OCI-LY7 (cell line): ENCODE measurements around the gene NDUFB2. TPM values are rescaled to one million over a fixed set of nuclear protein-coding genes. Genes with fewer than 3 reads are reported as not detected.

Experiments used
- BruUV-seq: library from RNA; stranded (reverse); fragments of 400-500 nt; replicated peaks from 2 replicates; lab custom pipeline; 2021; lab: Mats Ljungman, UMichigan
- CTCF ChIA-PET: fragments of 300-600 bp; sonication (Branson Sonifier 250); formaldehyde crosslinking; loops from one replicate; lab custom pipeline; 2022; ENCODE audit warnings: antibody characterized with exemption; ENCODE audit not compliant: unreplicated experiment; lab: Charles Lee
- POLR2A ChIA-PET: fragments of 300-600 bp; sonication (Branson Sonifier 250); formaldehyde crosslinking; loops from one replicate; lab custom pipeline; 2022; ENCODE audit warnings: antibody characterized with exemption; lab: Charles Lee
- DNase-seq: peaks from one replicate; pipeline ENCODE4 v3.0.0-alpha.2; 2015; ENCODE audit warnings: low spot score
- H2AFZ ChIP-seq: fragments of 200-600 bp; sonication (generic), shearing (Covaris generic); 2 replicates; pipeline ENCODE4 v1.6.1; 2014; ENCODE audit warnings: mild to moderate bottlenecking, antibody characterized with exemption, low read length, moderate library complexity
- H3K27ac ChIP-seq: fragments of 200-600 bp; sonication (generic); 2 replicates; pipeline ENCODE4 v1.5.1; 2014; ENCODE audit warnings: mixed run types, low read depth, mild to moderate bottlenecking, moderate library complexity, low read length, inconsistent platforms; ENCODE audit not compliant: poor library complexity, severe bottlenecking
- H3K36me3 ChIP-seq: fragments of 200-600 bp; sonication (generic); 2 replicates; pipeline ENCODE4 v1.6.1; 2014; ENCODE audit warnings: mild to moderate bottlenecking, antibody characterized with exemption, low read length, moderate library complexity, mixed read lengths; ENCODE audit not compliant: insufficient read depth
- H3K4me1 ChIP-seq: fragments of 200-600 bp; sonication (generic); 2 replicates; pipeline ENCODE4 v1.5.1; 2014; ENCODE audit warnings: mild to moderate bottlenecking, low read length; ENCODE audit not compliant: insufficient read depth, poor library complexity, severe bottlenecking
- H3K4me2 ChIP-seq: fragments of 200-600 bp; sonication (generic); 2 replicates; pipeline ENCODE4 v1.6.1; 2014; ENCODE audit warnings: mild to moderate bottlenecking, low read length
- H3K4me3 ChIP-seq: fragments of 200-600 bp; sonication (generic); 2 replicates; pipeline ENCODE4 v1.5.1; 2014; ENCODE audit warnings: mild to moderate bottlenecking, low read depth, low read length; ENCODE audit not compliant: poor library complexity, severe bottlenecking
- H3K79me2 ChIP-seq: fragments of 200-600 bp; sonication (generic); 2 replicates; pipeline ENCODE4 v1.6.1; 2016; ENCODE audit warnings: low read depth, mild to moderate bottlenecking, low read length, moderate library complexity, mixed read lengths; ENCODE audit not compliant: insufficient read depth
- H3K9me2 ChIP-seq: fragments of 200-600 bp; sonication (generic); 2 replicates; pipeline ENCODE4 v1.6.1; 2016; ENCODE audit warnings: mild to moderate bottlenecking, low read length, mixed read lengths; ENCODE audit not compliant: insufficient read depth
- H3K9me3 ChIP-seq: fragments of 200-600 bp; sonication (generic); 2 replicates; pipeline ENCODE4 v1.6.1; 2014; ENCODE audit warnings: mild to moderate bottlenecking, mixed run types, low read length, mixed read lengths
- H4K20me1 ChIP-seq: fragments of 200-600 bp; sonication (generic); 2 replicates; pipeline ENCODE4 v1.6.1; 2014; ENCODE audit warnings: mild to moderate bottlenecking, antibody characterized with exemption, low read length, moderate library complexity, mixed read lengths; ENCODE audit not compliant: insufficient read depth
- EZH2phosphoT487 ChIP-seq: fragments of 200-600 bp; sonication (generic); IDR thresholded peaks from 2 replicates; pipeline ENCODE4 v1.6.1; 2018; ENCODE audit warnings: low read depth, borderline replicate concordance, mild to moderate bottlenecking, mixed run types, antibody characterized with exemption, low read length, moderate library complexity, mixed read lengths
- intact Hi-C: fragments of 100-400 bp; cut with micrococcal nuclease; formaldehyde crosslinking; loops from one replicate; pipeline ENCODE4 v1.10.0; 2022; ENCODE audit not compliant: unreplicated experiment
- total RNA-seq, 2 experiments: library from RNA; depleted of rRNA in 1 of 2; stranded (reverse); fragments of >200 nt in 1 of 2; shearing (Covaris generic) in 1 of 2; gene quantifications; 2 replicates each; pipeline ENCODE4 v1.2.3, GENCODE V29; 2014 to 2022
- TF ChIP-seq, protein P1 (sequence below): fragments of 200-600 bp; sonication (generic); conservative IDR thresholded peaks from 2 replicates; pipeline ENCODE4 v1.5.1; 2014; ENCODE audit warnings: mild to moderate bottlenecking, antibody characterized with exemption, low read length, moderate library complexity, mixed read lengths

Gene NDUFB2
- total RNA-seq, 2 experiments from 2014 or later = 114 to 139 TPM

DNA sequence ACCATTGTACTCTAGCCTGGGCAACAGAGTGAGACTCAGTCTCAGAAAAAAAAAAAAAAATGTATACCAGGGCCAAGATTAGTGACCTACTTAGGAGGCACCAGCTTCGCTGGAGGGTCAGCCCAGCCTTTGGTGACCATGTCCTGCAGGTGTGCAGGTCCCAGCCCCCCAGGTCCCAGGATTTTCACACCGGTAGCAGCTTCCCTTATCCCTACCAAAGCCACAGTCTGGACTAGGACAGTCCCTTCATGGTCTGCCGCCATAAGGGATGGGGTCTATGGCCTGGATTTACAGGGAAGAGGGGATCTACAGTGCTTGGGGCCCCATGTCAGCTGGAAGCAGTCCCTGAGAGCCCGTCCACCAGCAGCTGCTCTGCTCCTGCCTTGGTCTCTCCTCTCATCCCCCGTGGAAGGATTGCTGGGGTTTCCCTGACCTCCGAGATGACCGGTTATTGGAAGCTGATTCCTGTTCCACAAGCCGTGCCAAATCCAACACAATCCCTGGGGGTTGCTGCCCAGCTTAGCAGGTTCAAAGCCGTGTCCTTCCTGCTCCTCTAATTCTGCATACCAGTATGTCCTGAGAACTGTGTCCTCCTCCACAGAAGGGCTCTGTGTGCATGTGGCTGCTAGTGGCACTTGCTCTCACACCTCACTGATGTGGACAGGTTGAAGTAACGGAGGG, 11.0 kb upstream of the NDUFB2 start:
- no peaks in the 10 kb centered on the region for H3K79me2 ChIP-seq
- no peaks in the 10 kb centered on the region for H4K20me1 ChIP-seq
- no TSS peak for BruUV-seq
- ChIA-PET CTCF (interaction anchor here (1.4 kb wide), 1 partner anchor 11 kb away, joined by 3 read pairs; the partner anchor contains the start of gene NDUFB2), POLR2A (interaction anchor here (0.7 to 4.1 kb wide), 4 partner anchors 10 to 35 kb away, joined by 3 to 26 read pairs (median 4); partner anchors contain the start of gene NDUFB2)
- intact Hi-C loops = no loop called here
- DNase-seq = no peak
- TF ChIP-seq, protein P1, sequence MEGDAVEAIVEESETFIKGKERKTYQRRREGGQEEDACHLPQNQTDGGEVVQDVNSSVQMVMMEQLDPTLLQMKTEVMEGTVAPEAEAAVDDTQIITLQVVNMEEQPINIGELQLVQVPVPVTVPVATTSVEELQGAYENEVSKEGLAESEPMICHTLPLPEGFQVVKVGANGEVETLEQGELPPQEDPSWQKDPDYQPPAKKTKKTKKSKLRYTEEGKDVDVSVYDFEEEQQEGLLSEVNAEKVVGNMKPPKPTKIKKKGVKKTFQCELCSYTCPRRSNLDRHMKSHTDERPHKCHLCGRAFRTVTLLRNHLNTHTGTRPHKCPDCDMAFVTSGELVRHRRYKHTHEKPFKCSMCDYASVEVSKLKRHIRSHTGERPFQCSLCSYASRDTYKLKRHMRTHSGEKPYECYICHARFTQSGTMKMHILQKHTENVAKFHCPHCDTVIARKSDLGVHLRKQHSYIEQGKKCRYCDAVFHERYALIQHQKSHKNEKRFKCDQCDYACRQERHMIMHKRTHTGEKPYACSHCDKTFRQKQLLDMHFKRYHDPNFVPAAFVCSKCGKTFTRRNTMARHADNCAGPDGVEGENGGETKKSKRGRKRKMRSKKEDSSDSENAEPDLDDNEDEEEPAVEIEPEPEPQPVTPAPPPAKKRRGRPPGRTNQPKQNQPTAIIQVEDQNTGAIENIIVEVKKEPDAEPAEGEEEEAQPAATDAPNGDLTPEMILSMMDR = no peak
- no peak for TF ChIP-seq EZH2phosphoT487
- peaks cover 88% of the 10 kb centered on the region for H3K36me3 ChIP-seq
- H3K27ac ChIP-seq = no peak overlapping the region
- H3K4me2 ChIP-seq = no peak overlapping the region
- no peaks in the 10 kb centered on the region for H3K4me1 ChIP-seq
- H2AFZ ChIP-seq = no peak overlapping the region
- H3K9me2 ChIP-seq = no peaks in the 10 kb centered on the region
- H3K9me3 ChIP-seq = no peaks in the 10 kb centered on the region
- H3K4me3 ChIP-seq = no peak overlapping the region

DNA sequence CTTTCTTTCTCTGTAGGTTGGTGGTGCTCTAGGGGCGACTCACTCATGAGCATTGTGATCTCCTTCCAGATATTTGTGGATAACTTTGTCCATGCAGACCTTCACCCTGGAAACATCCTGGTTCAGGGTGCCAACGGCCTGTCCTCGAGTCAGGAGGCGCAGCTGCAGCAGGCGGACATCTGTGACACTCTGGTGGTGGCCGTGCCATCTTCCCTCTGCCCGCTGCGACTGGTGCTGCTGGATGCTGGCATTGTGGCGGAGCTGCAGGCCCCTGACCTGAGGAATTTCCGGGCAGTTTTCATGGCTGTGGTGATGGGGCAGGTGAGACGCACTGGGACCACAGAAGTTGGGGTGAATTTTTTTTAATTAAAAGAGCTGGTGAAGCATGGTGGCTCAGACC, 9.6 kb upstream of the NDUFB2 start:
- POLR2A ChIA-PET = interaction anchor here (1.6 to 4.1 kb wide), 2 partner anchors 11 to 14 kb away, joined by 4 to 26 read pairs; no protein-coding TSS in a partner anchor
- no peaks in the 10 kb centered on the region for H3K4me1 ChIP-seq
- H3K4me3 ChIP-seq = no peak overlapping the region
- intact Hi-C loops = no loop called here
- DNase-seq = no peak
- no peaks in the 10 kb centered on the region for H4K20me1 ChIP-seq
- no peak overlapping the region for H3K4me2 ChIP-seq
- no peak overlapping the region for H2AFZ ChIP-seq
- no TSS peak for BruUV-seq
- H3K79me2 ChIP-seq = no peaks in the 10 kb centered on the region
- H3K9me3 ChIP-seq = no peaks in the 10 kb centered on the region
- no peaks in the 10 kb centered on the region for H3K9me2 ChIP-seq
- TF ChIP-seq EZH2phosphoT487 = no peak
- TF ChIP-seq, protein P1 = no peak
- CTCF ChIA-PET = interaction anchor here (1.4 kb wide), 1 partner anchor 9 kb away, joined by 3 read pairs; the partner anchor contains the start of gene NDUFB2
- no peak overlapping the region for H3K27ac ChIP-seq
- H3K36me3 ChIP-seq = peaks cover 87% of the 10 kb centered on the region

GRCh38 chr7:140688341-140688740, 8.2 kb upstream of the NDUFB2 start:
- Histone ChIP-seq H3K36me3 (peaks cover 89% of the 10 kb centered on the region), H3K4me1 (no peaks in the 10 kb centered on the region), H2AFZ (no peak overlapping the region), H3K9me3 (no peaks in the 10 kb centered on the region), H4K20me1 (no peaks in the 10 kb centered on the region), H3K9me2 (no peaks in the 10 kb centered on the region), H3K4me3 (no peak overlapping the region), H3K79me2 (no peaks in the 10 kb centered on the region), H3K27ac (no peak overlapping the region), H3K4me2 (no peak overlapping the region)
- DNase-seq = no peak
- intact Hi-C loops = no loop called here
- no TSS peak for BruUV-seq
- no peak for TF ChIP-seq EZH2phosphoT487
- TF ChIP-seq, protein P1 = no peak
- CTCF ChIA-PET = no interaction called here
- POLR2A ChIA-PET = interaction anchor here (0.6 to 4.1 kb wide), 2 partner anchors 12 to 132 kb away, joined by 4 to 26 read pairs; no protein-coding TSS in a partner anchor
